ENCODE data around the gene NFAT5.
A peak's percentile ranks its signal among the peaks of the same experiment; 100 is the strongest.
"Not testable (repeated sequence)": the region's sequence is repeated elsewhere in the genome, so short reads cannot be mapped to it uniquely, and the experiment has no call there.

Gene NFAT5

DNA sequence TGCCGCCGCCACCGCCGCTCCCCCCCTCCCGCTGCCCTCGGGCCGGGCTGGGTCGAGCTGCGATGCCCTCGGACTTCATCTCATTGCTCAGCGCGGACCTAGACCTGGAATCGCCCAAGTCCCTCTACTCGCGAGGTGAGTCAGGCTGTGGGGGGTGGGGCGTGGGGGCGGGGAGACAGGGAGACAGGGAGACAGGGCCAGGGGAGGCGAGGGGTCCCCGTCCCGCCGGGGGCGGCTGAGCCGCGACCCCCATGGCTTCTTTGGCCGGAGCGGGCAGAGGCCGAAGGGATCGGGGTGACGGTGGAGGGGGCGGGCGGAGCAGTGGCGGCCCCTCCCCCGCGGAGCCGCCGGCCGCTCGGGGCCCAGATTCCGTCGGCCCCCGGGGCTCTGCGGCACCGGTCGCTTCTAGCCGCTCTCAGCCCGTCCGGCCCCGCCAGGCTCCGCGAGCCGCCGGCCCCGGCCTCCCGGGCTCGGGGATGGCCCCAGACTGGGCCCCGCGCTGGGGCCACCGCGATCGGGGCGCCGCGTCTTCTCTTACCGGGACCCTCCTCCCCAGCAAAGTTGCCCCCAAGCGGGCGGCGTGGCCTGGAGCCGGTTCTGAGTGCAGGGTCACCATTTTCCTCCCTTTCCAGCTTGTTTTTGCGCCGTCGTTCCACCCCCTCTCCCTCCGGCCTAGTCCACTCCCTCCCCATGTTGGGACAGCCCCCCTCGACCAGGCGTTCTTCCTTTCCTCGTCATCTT is 644 bp downstream of the NFAT5 start:
- Histone ChIP-seq H3K36me3 (ENCODE audit: control insufficient read depth in 5 of 5, insufficient read depth in 5 of 5, low read length in 5 of 5) (no peaks in the 10 kb centered on the region), H3K9me3 (ENCODE audit: control insufficient read depth in 5 of 5, low read length in 5 of 5) (no peaks in the 10 kb centered on the region), H3K27me3 (ENCODE audit: control insufficient read depth in 5 of 5, insufficient read depth in 4 of 5, low read length in 5 of 5) (no peaks in the 10 kb centered on the region), H3K27ac (ENCODE audit: low read depth, low read length) (peak overlapping the region; percentile 99), H3K4me3 (ENCODE audit: low read depth in 1 of 5, low read length in 5 of 5) (peak overlapping the region; percentile 86 to 96 (median 92)), H3K4me1 (ENCODE audit: control insufficient read depth in 5 of 5, insufficient read depth in 5 of 5, low read length in 5 of 5) (peaks cover 2 to 39% (median 33%) of the 10 kb centered on the region in 5 donors), H3K9ac (ENCODE audit: low read length in 5 of 5) (peak overlapping the region; percentile 29 to 100 (median 98))

DNA sequence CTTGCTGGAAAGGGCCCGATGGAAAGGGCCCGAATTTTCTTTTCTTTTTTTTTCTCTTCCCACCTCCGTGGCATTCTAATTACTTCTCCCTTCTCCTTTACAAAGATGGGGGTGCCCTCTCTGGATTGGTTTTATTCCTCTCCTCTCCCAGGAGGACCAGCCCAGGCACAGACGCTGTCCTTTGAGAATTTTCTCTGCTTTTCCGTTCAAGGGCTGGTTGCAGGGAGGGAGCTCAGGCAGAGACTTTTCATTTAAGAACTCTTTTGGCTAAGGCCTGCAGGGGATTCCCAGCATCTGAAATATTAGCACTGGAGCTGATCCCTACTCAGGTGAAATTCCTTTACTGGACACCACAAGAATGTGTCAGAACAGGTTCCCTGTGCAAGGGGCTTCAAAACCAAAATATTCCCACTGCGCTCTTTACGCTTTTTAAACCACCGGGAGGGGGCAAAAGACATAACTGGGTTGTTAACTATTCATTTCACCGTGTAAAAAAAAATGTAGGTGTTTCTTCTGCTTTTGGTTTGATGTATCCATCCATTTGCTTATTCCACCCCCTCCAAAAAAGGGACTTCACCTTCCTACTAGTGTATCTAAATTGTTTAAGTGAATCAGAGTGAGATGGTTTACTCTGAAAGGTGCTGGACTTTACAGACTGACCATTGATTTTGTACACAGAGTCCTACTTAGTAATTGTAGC is 1.4 kb downstream of the NFAT5 start:
- H3K9ac ChIP-seq (ENCODE audit: low read length in 5 of 5), result peak overlapping the region; percentile 29 to 100 (median 98)
- peak overlapping the region; percentile 86 to 96 (median 92) for H3K4me3 ChIP-seq (ENCODE audit: low read depth in 1 of 5, low read length in 5 of 5)
- no peaks in the 10 kb centered on the region for H3K9me3 ChIP-seq (ENCODE audit: control insufficient read depth in 5 of 5, low read length in 5 of 5)
- no peaks in the 10 kb centered on the region for H3K27me3 ChIP-seq (ENCODE audit: control insufficient read depth in 5 of 5, insufficient read depth in 4 of 5, low read length in 5 of 5)
- peak overlapping the region; percentile 99 for H3K27ac ChIP-seq (ENCODE audit: low read depth, low read length)
- peaks cover 2 to 39% (median 33%) of the 10 kb centered on the region in 5 donors for H3K4me1 ChIP-seq (ENCODE audit: control insufficient read depth in 5 of 5, insufficient read depth in 5 of 5, low read length in 5 of 5)
- H3K36me3 ChIP-seq (ENCODE audit: control insufficient read depth in 5 of 5, insufficient read depth in 5 of 5, low read length in 5 of 5), result no peaks in the 10 kb centered on the region

DNA sequence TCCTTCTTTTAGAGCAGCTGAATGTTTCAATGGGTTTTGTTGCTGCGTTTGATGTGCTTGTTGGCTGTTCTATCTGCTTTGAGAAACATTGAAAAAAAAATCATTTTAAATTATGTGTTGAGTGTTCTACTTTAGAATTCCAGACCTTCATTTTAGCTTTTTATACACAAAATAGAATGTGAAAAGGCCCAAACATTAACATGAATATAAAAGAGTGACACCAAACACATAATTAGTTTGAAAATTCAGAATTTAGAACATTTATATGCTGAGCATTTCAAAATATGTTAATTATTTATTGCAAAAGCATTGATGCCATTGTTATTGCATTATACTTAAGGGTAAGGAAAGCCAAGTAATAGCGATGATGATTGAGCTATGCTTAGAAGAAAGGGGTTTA is 2.9 kb downstream of the NFAT5 start:
- Histone ChIP-seq H3K4me3 (ENCODE audit: low read depth in 1 of 5, low read length in 5 of 5) (no peak overlapping the region), H3K27ac (ENCODE audit: low read depth, low read length) (peak overlapping the region; percentile 99), H3K27me3 (ENCODE audit: control insufficient read depth in 5 of 5, insufficient read depth in 4 of 5, low read length in 5 of 5) (no peaks in the 10 kb centered on the region), H3K9me3 (ENCODE audit: control insufficient read depth in 5 of 5, low read length in 5 of 5) (no peaks in the 10 kb centered on the region), H3K9ac (ENCODE audit: low read length in 5 of 5) (peak overlapping the region in 1 of 5 donors; percentile 48), H3K4me1 (ENCODE audit: control insufficient read depth in 5 of 5, insufficient read depth in 5 of 5, low read length in 5 of 5) (peaks cover 2 to 39% (median 33%) of the 10 kb centered on the region in 5 donors), H3K36me3 (ENCODE audit: control insufficient read depth in 5 of 5, insufficient read depth in 5 of 5, low read length in 5 of 5) (no peaks in the 10 kb centered on the region)

DNA sequence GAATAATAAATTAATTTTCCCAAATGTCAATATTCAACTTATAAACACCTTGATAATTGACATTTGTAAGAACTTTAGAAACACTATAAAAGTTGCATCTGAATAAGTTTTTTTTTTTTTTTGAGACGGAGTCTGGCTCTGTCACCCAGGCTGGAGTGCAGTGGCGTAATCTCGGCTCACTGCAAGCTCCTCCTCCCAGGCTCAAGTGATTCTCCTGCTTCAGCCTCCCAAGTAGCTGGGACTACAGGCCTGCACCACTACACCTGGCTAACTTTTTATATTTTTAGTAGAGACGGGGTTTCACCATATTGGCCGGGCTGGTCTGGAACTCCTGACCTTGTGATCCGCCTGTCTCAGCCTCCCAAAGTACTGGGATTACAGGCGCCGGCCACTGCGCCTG is 13.0 kb downstream of the NFAT5 start:
- not testable (repeated sequence) for H3K4me1 ChIP-seq (ENCODE audit: control insufficient read depth in 5 of 5, insufficient read depth in 5 of 5, low read length in 5 of 5); H3K4me3 ChIP-seq (ENCODE audit: low read depth in 1 of 5, low read length in 5 of 5); H3K27me3 ChIP-seq (ENCODE audit: control insufficient read depth in 5 of 5, insufficient read depth in 4 of 5, low read length in 5 of 5); H3K27ac ChIP-seq (ENCODE audit: low read depth, low read length); H3K9ac ChIP-seq (ENCODE audit: low read length in 5 of 5); H3K9me3 ChIP-seq (ENCODE audit: control insufficient read depth in 5 of 5, low read length in 5 of 5); H3K36me3 ChIP-seq (ENCODE audit: control insufficient read depth in 5 of 5, insufficient read depth in 5 of 5, low read length in 5 of 5)

DNA sequence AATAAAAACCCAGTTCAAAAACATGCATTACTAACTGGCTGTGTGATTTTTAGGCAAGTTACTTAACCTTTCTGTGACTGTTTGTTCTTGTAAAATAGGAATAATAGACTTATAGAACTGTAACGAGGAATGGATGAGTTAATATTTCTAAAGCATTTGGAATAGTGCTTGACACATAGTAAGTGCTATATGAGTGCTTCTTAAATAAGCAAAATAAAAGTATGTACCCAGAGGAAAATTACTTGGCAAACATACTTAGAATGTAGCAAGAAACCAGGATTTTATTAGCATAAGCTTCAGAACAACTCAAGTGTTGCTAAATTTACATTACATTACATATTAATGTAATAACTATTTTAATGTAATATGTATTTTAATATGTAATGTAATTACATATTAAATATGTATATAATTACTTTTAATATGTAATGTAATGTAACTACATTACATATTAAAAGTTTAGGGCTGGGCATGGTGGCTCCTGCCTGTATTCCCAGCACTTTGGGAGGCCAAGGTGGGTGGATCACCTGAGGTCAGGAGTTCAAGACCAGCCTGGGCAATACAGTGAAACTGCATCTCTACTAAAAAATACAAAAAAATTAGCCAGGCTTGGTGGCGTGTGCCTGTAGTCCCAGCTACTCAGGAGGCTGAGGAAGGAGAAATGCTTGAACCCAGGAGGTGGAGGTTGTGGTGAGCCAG is 14.2 kb downstream of the NFAT5 start:
- H3K27ac ChIP-seq (ENCODE audit: low read depth, low read length), result no peak overlapping the region
- peaks cover 0 to 9% (median 0%) of the 10 kb centered on the region in 5 donors for H3K36me3 ChIP-seq (ENCODE audit: control insufficient read depth in 5 of 5, insufficient read depth in 5 of 5, low read length in 5 of 5)
- H3K9ac ChIP-seq (ENCODE audit: low read length in 5 of 5), result no peak overlapping the region
- H3K4me3 ChIP-seq (ENCODE audit: low read depth in 1 of 5, low read length in 5 of 5), result no peak overlapping the region
- H3K4me1 ChIP-seq (ENCODE audit: control insufficient read depth in 5 of 5, insufficient read depth in 5 of 5, low read length in 5 of 5), result peaks cover 0 to 8% (median 0%) of the 10 kb centered on the region in 5 donors
- H3K9me3 ChIP-seq (ENCODE audit: control insufficient read depth in 5 of 5, low read length in 5 of 5), result no peaks in the 10 kb centered on the region
- no peaks in the 10 kb centered on the region for H3K27me3 ChIP-seq (ENCODE audit: control insufficient read depth in 5 of 5, insufficient read depth in 4 of 5, low read length in 5 of 5)

DNA sequence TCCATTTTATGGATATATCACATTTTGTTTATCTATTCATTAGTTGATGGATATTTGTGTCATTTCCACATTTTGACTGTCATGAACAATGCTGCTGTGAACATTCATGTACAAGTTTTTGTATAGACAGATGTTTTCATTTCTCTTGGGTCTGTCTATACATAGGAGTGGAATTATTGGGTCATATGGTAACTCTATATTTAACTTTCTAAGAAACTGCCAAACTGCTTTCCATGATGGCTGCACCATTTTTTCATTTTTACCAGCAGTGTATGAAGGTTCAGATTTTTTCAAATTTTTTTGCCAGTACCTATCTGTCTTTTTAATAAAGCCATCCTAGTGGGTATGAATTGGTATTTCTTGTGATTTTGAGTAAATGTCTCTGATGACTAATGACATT is 15.5 kb downstream of the NFAT5 start:
- H3K9ac ChIP-seq (ENCODE audit: low read length in 5 of 5), result no peak overlapping the region
- H3K27me3 ChIP-seq (ENCODE audit: control insufficient read depth in 5 of 5, insufficient read depth in 4 of 5, low read length in 5 of 5), result no peaks in the 10 kb centered on the region
- H3K27ac ChIP-seq (ENCODE audit: low read depth, low read length), result no peak overlapping the region
- H3K36me3 ChIP-seq (ENCODE audit: control insufficient read depth in 5 of 5, insufficient read depth in 5 of 5, low read length in 5 of 5), result peaks cover 0 to 9% (median 0%) of the 10 kb centered on the region in 5 donors
- no peak overlapping the region for H3K4me3 ChIP-seq (ENCODE audit: low read depth in 1 of 5, low read length in 5 of 5)
- no peaks in the 10 kb centered on the region for H3K9me3 ChIP-seq (ENCODE audit: control insufficient read depth in 5 of 5, low read length in 5 of 5)
- peaks cover 0 to 8% (median 0%) of the 10 kb centered on the region in 5 donors for H3K4me1 ChIP-seq (ENCODE audit: control insufficient read depth in 5 of 5, insufficient read depth in 5 of 5, low read length in 5 of 5)

DNA sequence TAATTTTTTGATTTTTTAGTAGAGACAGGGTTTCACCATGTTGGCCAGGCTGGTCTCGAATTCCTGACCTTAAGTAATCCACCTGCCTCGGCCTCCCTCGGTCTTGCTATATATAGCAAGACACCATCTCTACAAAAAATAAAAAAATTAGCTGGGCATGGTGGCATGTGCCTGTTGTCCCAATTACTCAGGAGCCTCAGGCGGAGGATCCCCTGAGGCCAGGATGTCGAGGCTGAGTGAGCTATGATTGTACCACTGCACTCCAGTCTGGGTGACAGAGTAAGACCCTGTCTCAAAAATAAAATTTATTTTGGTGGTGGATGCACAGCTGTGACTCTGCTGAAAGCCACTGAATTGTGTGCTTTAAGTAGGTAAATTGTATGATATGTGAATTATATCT is 18.7 kb downstream of the NFAT5 start:
- H3K9me3 ChIP-seq (ENCODE audit: control insufficient read depth in 5 of 5, low read length in 5 of 5); H3K36me3 ChIP-seq (ENCODE audit: control insufficient read depth in 5 of 5, insufficient read depth in 5 of 5, low read length in 5 of 5); H3K4me3 ChIP-seq (ENCODE audit: low read depth in 1 of 5, low read length in 5 of 5); H3K27me3 ChIP-seq (ENCODE audit: control insufficient read depth in 5 of 5, insufficient read depth in 4 of 5, low read length in 5 of 5); H3K4me1 ChIP-seq (ENCODE audit: control insufficient read depth in 5 of 5, insufficient read depth in 5 of 5, low read length in 5 of 5); H3K9ac ChIP-seq (ENCODE audit: low read length in 5 of 5); H3K27ac ChIP-seq (ENCODE audit: low read depth, low read length): not testable (repeated sequence)

DNA sequence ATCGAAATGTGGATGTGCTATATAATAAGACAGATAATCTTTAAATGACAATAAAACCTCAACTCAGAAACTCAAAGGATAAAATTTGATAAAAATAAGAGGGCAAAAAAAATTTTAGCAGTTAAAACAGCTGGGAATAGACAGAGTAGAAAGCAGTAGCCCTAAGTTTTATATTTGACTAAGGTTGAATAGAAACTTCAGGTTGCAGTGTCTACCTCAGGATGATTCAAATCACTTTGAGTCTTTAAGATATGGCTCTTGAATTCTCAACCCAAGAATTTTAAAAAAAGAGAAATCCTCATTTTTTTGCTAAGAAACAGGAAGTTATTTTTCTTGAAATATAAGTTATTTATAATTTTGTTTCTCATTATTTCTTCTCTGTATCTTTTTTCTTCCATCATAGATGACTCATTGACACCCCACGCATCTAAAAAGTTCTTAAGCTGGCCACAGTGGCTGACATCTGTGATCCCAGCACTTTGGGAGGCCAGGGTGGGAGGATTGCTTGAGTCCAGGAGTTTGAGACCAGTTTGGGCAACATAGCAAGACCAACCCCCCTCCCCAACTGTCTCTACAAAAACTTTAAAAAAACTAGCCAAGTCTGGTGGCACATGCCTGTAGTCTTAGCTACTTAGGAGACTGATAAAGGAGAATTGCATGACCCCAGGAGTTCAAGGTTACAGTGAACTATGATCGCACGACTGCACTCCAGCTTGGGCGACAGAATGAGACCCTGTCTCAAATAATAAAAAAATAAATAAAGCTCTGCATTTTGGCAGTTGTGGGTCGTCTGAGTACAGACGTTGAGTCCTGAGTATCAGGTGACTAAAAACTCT is 23.9 kb downstream of the NFAT5 start:
- H3K27me3 ChIP-seq (ENCODE audit: control insufficient read depth in 5 of 5, insufficient read depth in 4 of 5, low read length in 5 of 5), result no peaks in the 10 kb centered on the region
- H3K27ac ChIP-seq (ENCODE audit: low read depth, low read length), result no peak overlapping the region
- no peaks in the 10 kb centered on the region for H3K9me3 ChIP-seq (ENCODE audit: control insufficient read depth in 5 of 5, low read length in 5 of 5)
- H3K36me3 ChIP-seq (ENCODE audit: control insufficient read depth in 5 of 5, insufficient read depth in 5 of 5, low read length in 5 of 5), result no peaks in the 10 kb centered on the region
- no peaks in the 10 kb centered on the region for H3K4me1 ChIP-seq (ENCODE audit: control insufficient read depth in 5 of 5, insufficient read depth in 5 of 5, low read length in 5 of 5)
- H3K4me3 ChIP-seq (ENCODE audit: low read depth in 1 of 5, low read length in 5 of 5), result no peak overlapping the region
- H3K9ac ChIP-seq (ENCODE audit: low read length in 5 of 5), result no peak overlapping the region

DNA sequence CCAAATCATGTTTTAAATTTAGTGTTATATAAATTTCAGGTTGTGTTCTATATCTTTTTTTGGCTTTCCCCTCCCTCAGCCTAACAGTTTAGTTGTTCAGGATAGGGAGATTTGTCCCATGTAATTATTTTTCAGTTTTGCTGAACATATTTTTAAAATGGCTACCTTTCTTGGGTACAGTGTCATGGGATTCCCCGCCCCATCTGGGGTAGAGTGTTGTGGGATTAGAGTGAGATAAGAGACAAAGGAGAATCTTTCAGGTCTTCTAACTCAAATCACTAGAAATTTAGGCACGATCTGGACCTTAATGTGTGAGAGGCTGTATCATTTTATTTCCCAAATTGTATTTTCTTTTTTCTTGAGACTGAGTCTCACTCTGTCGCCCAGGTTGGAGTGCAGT is 24.8 kb downstream of the NFAT5 start:
- H3K36me3 ChIP-seq (ENCODE audit: control insufficient read depth in 5 of 5, insufficient read depth in 5 of 5, low read length in 5 of 5), result peaks cover 0 to 1% (median 0%) of the 10 kb centered on the region in 5 donors
- peaks cover 0 to 5% (median 0%) of the 10 kb centered on the region in 5 donors for H3K4me1 ChIP-seq (ENCODE audit: control insufficient read depth in 5 of 5, insufficient read depth in 5 of 5, low read length in 5 of 5)
- H3K4me3 ChIP-seq (ENCODE audit: low read depth in 1 of 5, low read length in 5 of 5), result no peak overlapping the region
- H3K9ac ChIP-seq (ENCODE audit: low read length in 5 of 5), result no peak overlapping the region
- no peak overlapping the region for H3K27ac ChIP-seq (ENCODE audit: low read depth, low read length)
- H3K9me3 ChIP-seq (ENCODE audit: control insufficient read depth in 5 of 5, low read length in 5 of 5), result no peaks in the 10 kb centered on the region
- H3K27me3 ChIP-seq (ENCODE audit: control insufficient read depth in 5 of 5, insufficient read depth in 4 of 5, low read length in 5 of 5), result no peaks in the 10 kb centered on the region

Measured in subcutaneous abdominal adipose tissue (tissue), 5 donors.